Activated CD8-positive, alpha-beta memory T cell treated with anti-CD3 and anti-CD28 coated beads, Interleukin-2, amount 50 U/mL, for 1 hour (primary cell): ENCODE data around the gene NDUFAF8.

Experiments used
- DNase-seq: peaks from one replicate; pipeline ENCODE4 v3.0.0-alpha.2; 2020; ENCODE audit errors: extremely low read depth

Gene NDUFAF8

GRCh38 chr17:81239714-81240555, 817 bp downstream of the NDUFAF8 start:
- no peak for DNase-seq

- no peak for DNase-seq
Measured at GRCh38 chr17:81240761-81241160, 1.6 kb downstream of the NDUFAF8 start.

DNA sequence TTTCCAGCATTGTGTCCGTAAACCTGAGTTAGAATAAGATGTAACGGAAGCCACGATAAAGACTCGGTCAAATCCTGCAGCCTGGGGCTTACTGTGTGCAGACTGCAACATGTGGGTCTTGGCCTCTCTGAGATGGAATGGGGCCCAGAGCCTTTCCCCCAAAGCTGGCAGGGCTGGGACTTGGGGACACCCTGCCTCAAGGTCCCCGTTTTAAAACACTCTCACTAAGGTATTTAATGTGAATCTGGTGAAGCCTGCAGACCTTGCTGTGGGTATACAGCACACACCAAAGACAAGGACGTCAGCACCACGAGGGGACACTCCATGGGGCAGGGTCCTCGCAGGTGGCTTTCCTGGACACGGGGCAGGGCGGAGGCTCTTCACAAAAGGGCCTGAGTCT, 2.1 kb downstream of the NDUFAF8 start:
- DNase-seq = no peak

- DNase-seq = no peak
Measured at GRCh38 chr17:81241648-81242420, 2.7 kb downstream of the NDUFAF8 start.

DNA sequence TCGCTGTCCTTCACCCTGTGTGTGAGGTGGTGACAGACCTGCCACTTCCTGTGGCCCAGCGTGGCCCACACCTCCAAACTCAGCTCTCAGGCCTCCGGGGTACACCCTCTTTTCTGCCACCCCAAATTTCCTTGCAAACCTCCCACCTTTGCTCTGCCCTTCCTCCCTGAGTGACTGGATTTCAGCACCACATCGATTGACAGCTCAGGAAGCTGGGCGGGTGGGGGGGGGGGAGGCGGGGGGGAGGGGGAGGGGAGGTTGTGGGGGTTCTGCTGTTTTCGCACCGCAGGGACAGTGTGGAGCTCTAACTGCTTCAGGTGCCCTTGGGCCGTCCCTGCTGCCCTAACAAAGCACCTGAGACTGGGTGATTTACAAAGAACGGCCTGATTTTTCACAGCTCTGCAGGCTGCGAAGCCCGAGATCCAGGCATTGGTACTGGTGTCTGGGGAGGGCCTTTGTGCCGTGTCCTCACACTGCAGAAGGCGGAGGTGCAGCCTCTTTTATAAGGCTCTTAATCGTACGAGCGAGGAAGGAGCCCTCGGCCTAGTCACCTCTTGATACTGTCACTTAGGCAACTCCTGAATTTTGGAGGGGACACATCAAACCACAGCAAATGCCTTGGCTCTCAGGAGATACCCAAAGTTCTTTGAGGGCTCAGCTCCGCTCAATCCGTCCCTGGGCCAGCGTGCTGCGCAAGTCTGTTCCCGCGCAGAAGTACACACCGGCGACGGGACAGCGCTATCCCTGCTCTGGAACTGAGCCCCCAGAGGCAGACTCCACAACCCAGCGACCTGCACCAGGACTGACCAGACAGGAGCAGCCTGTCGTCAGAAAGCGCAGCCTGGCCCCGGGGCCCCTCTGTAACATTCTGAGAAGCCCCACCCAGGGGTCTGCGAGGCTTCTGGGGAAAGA, 3.6 kb downstream of the NDUFAF8 start:
- DNase-seq = no peak

DNA sequence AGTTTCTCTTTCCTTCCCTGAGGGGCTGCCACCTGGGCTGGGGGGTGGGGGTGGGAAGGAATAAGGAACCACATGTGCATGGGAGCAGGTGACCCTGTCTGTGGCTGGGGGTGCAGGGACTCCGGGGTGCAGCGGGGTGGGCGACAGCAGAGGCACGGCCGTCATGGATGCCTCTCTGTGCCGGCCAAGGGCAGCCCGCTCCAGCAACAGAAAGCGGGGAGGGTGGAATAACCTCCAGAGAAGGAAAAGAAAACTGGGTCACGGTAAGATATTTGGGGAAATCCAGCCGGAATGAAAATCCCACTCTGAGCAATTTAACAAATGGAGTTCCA, 4.2 kb downstream of the NDUFAF8 start:
- DNase-seq = no peak

DNA sequence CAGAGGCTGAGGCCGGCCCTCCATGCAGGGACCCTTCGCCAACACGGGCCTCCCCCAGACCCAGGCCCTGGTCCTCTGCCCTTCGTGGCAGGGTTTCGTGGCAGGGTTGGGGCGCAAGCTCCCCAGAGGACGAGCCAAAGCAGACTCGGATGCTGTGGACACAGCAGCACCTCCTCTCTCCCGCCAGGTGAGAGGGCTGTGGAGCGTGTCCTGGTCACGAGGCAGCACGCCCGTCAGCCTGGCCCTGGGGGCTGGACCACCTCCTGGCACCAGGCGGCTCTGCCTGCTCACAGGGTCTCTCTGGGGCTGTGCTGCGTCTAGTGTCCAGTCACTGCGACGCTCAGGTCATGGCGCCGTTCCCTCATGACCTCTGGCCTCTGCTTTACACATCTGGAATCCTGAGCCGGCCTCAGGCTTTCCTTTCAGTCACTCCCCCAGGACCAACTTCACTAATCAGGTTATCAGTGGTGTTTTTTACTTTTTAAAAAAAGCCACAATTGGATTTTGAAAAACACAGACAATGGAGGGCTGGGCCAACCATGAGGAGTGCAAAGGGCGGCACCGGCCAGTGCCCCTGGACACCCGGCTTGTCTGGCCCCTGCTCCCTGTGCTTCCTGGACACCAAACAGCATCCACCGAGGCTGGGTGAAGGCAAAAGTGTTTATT, 5.4 kb downstream of the NDUFAF8 start:
- DNase-seq = no peak

DNA sequence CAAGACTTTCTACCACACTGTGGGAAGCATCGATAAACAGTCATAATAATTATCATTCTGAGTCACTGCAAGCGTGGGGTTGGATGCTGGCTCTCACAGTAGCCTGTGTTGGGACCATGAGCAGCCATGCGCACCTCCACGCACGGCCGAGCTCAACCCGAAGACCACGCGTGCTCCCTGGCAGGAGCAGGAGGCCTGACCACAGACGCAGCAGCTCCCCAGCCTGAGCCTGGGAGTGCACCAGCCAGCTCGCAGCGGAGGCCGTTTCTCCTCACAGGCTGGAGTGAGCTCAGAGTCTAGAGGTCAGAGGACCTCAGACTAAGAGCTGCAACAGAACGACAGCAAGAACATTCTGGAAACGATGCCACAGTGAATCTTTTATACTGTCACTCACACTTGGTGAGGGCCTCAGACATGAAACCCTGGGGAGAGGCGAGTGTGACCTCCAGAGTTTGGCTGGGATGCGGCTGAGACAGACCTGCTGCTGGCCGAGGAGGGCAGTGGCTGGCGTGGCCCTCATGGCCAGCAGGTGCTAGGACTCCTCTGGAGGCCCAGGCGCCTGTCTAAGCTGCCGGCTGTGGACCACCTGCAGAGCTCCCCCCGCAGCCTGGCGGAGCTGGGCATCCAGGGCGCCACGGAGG, 6.0 kb downstream of the NDUFAF8 start:
- DNase-seq = no peak

DNA sequence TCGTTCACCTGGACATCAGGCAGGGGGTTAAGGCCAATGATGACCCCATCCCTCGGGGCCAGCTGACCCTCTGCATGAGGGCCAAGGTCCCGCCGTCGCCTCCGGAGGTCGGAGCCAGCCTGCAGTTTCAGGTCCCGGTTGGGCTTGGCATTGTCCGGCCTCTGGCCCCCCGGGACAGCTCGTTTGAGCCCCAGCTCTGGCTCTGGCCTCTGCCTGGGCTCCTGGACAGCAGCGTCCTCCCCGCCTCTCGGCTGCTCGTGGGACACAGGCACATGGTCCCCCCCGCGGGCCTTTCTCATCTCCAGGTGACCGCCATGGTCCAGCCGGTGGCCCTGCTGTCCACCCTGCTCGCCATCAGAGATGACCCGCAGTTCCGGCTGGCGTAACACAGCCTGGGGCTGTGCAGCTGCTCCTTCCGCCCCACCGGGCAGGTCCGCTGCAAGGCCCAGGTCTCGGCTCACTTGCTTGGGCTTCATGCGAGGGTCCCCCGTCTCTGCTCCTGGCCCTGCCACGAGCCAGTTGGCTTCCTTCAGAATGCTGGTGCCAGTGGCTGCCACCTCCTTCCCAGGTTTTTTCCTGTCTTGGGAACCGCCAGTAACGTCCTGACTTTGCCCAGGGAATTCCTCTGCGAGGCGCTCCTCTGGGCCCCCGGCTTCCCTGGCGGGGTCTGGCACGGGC, 6.7 kb downstream of the NDUFAF8 start:
- no peak for DNase-seq

GRCh38 chr17:81246343-81246670, 7.2 kb downstream of the NDUFAF8 start:
- DNase-seq = no peak

DNA sequence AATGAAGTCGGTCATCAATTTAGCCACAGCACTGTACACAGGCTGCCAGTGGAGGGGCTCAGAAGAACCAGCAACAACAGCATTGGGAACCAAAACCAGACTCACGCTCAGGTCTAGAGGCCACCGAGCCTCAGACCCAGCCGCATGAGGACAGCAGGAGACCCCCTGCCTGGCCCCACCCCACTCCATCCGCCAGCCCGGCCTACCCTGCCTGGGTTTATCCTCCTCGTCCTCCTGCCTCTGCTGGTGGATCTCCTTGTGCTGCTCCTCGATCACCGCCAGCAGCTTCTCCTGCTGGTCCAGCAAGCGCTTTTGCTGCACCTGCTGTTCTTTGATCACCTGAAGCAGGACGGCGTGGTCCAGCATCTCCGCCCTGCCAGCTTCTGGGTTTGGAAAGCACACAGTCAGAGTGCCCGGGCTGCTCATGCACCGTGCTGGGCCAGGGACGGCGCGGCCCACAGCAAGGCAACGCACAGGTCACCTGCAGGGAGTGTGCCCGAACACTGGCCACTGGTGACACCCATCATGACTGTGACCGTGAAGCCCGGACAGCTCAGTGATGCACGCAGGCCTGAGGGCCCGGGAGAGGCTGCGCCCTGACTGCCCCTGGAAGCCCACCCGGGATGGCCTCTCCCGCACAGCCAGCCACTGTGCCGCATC, 7.7 kb downstream of the NDUFAF8 start:
- no peak for DNase-seq

- DNase-seq = no peak
Measured at GRCh38 chr17:81247339-81247990, 8.3 kb downstream of the NDUFAF8 start.

GRCh38 chr17:81248649-81249048, 9.5 kb downstream of the NDUFAF8 start:
- DNase-seq = no peak

GRCh38 chr17:81249223-81250040, 10.3 kb downstream of the NDUFAF8 start:
- no peak for DNase-seq

DNA sequence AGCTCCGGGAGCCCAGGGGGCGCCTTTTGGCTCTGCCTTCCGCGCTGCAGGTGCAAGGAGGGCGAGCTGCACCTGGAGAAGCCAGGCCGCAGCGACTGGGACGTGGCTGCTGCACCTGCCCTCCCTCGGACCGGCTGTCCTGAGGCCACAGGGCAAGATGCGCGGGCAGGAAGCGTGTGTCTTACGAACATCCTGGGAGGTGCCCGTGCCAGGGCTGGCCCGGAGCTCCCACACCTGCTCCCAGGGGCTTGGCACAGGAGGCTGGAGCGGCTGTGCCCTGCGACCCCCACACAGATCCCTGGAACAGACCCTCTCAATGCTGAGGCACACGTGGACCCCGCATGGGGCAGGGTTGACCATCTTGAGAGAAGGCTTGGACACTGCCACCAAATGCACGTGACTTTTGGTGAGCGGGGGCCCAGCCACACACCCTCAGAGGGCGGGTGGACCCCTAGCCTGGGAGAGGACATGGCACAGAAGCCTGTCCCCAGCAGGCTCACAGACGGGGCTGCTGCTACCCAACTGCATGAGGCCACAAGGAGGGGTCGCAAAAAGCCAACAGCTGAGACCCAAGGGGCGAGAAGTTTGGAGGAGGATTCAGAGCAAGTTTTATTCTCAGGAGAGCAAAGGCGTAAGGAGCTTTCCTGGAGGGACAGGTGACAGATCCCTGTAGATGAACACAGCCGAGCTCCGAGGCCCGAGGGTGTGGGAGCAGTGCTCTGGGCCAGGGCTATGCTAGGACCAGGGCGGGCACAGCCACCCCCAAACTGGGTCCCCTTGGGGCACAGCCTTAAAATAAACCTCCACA, 11.4 kb downstream of the NDUFAF8 start:
- no peak for DNase-seq

DNA sequence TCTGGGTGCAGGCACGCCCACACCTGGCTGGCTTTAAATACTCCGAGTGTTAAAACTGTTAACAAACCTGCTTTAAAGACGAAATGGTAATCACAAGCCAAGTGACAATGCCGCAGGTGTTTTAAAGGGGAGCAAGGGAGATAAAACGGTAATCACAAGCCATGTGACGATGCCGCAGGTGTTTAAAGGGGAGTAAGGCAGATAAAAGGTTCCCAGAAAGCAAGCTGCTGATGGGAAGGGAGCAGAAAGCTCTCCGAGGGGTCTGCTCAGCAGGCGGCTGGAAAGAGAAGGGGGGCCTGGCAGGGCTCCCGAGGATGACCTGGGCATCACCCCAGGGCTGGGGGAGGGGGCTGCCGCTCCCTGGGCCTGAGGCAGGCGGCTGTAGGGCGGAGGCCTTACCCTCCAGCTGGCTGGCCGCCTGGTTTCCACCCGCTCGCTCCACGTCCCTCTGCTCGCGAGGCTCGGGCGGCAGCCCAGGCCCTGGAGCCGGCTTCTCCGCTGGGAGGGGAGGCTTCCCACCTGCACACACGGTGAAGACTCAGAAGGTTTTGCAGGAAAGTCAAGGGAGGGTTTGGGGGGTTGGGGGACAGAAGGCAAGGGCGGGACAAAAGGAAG, 12.1 kb downstream of the NDUFAF8 start:
- DNase-seq = no peak

- DNase-seq = no peak
Measured at GRCh38 chr17:81251709-81252301, 12.7 kb downstream of the NDUFAF8 start.
